Colonic mucosa (tissue), 4 donors: ENCODE data around the gene ZCRB1. TPM values are rescaled to one million over a fixed set of nuclear protein-coding genes. Genes with fewer than 3 reads are reported as not detected.
"Not testable (repeated sequence)": the region's sequence is repeated elsewhere in the genome, so short reads cannot be mapped to it uniquely, and the experiment has no call there.

Experiments used
- DNase-seq: peaks from one replicate; pipeline ENCODE4 v3.0.0-alpha.2; 2020
- H3K27ac ChIP-seq: fragments of 200-600 bp; one replicate; pipeline ENCODE4 v1.8.0; 2021
- H3K27me3 ChIP-seq: fragments of 200-600 bp; one replicate; pipeline ENCODE4 v1.8.0; 2021
- H3K36me3 ChIP-seq: fragments of 200-600 bp; one replicate; pipeline ENCODE4 v1.8.0; 2021
- H3K4me1 ChIP-seq: fragments of 200-600 bp; one replicate; pipeline ENCODE4 v1.8.0; 2021; ENCODE audit warnings: mild to moderate bottlenecking
- H3K4me3 ChIP-seq: fragments of 200-600 bp; one replicate; pipeline ENCODE4 v1.8.0; 2021
- H3K9ac ChIP-seq, 2 donors: one replicate each; pipeline ENCODE4 v1.7.0; 2013; ENCODE audit warnings: control low read depth in 2 of 2, low read depth in 2 of 2, low read length in 2 of 2
- H3K9me3 ChIP-seq: fragments of 200-600 bp; one replicate; pipeline ENCODE4 v1.8.0; 2021
- CTCF ChIP-seq: fragments of 200-600 bp; IDR thresholded peaks from one replicate; pipeline ENCODE4 v1.8.0; 2022; ENCODE audit warnings: antibody characterized with exemption, mild to moderate bottlenecking
- intact Hi-C: fragments of 100-400 bp; cut with DNase I; formaldehyde crosslinking; loops from one replicate; pipeline ENCODE4 v1.14.1; 2022
- total RNA-seq, 2 donors: library from RNA; stranded (reverse); fragmentation: NEBNext Ultra II Directional in 1 of 2; extraction: Animal tissue kit (Norgen Biotek cat#: 25700) in 1 of 2; gene quantifications; one replicate each; pipeline ENCODE4 v1.2.1, GENCODE V29; 2021
- donor health status: healthy.
- donor health status: DM: no; HTN: no; CAD: no.
- donor health status: DM: no; HTN: no; CAD: no.

Gene ZCRB1
- total RNA-seq, 2 donors from 2014 or later: 31.2 to 35.5 TPM

- no peak for DNase-seq
- Histone ChIP-seq H3K4me3 (no peak overlapping the region), H3K27ac (no peak overlapping the region), H3K4me1 (no peaks in the 10 kb centered on the region), H3K9me3 (no peaks in the 10 kb centered on the region), H3K27me3 (no peaks in the 10 kb centered on the region), H3K9ac (no peak overlapping the region), H3K36me3 (no peaks in the 10 kb centered on the region)
- TF ChIP-seq CTCF: no peak
- intact Hi-C loops: no loop called here
Observed at GRCh38 chr12:42364692-42365091, 38.8 kb upstream of the ZCRB1 start.

GRCh38 chr12:42362647-42363260 is 36.9 kb upstream of the ZCRB1 start:
- DNase-seq: no peak
- Histone ChIP-seq H3K9me3 (no peaks in the 10 kb centered on the region), H3K27ac (no peak overlapping the region), H3K4me1 (no peaks in the 10 kb centered on the region), H3K36me3 (no peaks in the 10 kb centered on the region), H3K9ac (no peak overlapping the region), H3K4me3 (no peak overlapping the region), H3K27me3 (no peaks in the 10 kb centered on the region)
- intact Hi-C loops: no loop called here
- no peak for TF ChIP-seq CTCF

GRCh38 chr12:42361909-42362646 is 36.2 kb upstream of the ZCRB1 start:
- H3K4me1 ChIP-seq: no peaks in the 10 kb centered on the region
- intact Hi-C loops: no loop called here
- DNase-seq: no peak

GRCh38 chr12:42360747-42361403 is 35.0 kb upstream of the ZCRB1 start:
- Histone ChIP-seq H3K27ac (no peak overlapping the region), H3K9ac (no peak overlapping the region), H3K36me3 (no peaks in the 10 kb centered on the region), H3K4me1 (no peaks in the 10 kb centered on the region), H3K27me3 (no peaks in the 10 kb centered on the region), H3K4me3 (no peak overlapping the region), H3K9me3 (no peaks in the 10 kb centered on the region)
- TF ChIP-seq CTCF: no peak
- intact Hi-C loops: no loop called here
- no peak for DNase-seq

More at GRCh38 chr12:42361909-42362646, 36.2 kb upstream of the ZCRB1 start:
- Histone ChIP-seq H3K27ac (no peak overlapping the region), H3K36me3 (no peaks in the 10 kb centered on the region), H3K9me3 (no peaks in the 10 kb centered on the region), H3K9ac (no peak overlapping the region), H3K27me3 (no peaks in the 10 kb centered on the region), H3K4me3 (no peak overlapping the region)
- no peak for TF ChIP-seq CTCF

GRCh38 chr12:42356344-42356743 is 30.4 kb upstream of the ZCRB1 start:
- Histone ChIP-seq H3K36me3 (no peaks in the 10 kb centered on the region), H3K9me3 (no peaks in the 10 kb centered on the region), H3K4me3 (no peak overlapping the region), H3K9ac (no peak overlapping the region), H3K4me1 (no peaks in the 10 kb centered on the region), H3K27me3 (no peaks in the 10 kb centered on the region), H3K27ac (no peak overlapping the region)
- intact Hi-C loops: no loop called here
- no peak for DNase-seq
- TF ChIP-seq CTCF: no peak

- intact Hi-C loops, DNase-seq, H3K27ac ChIP-seq: not testable (repeated sequence)
Observed at GRCh38 chr12:42350021-42350407, 24.1 kb upstream of the ZCRB1 start.

GRCh38 chr12:42349119-42350020 is 23.5 kb upstream of the ZCRB1 start:
- DNase-seq, H3K27me3 ChIP-seq, H3K27ac ChIP-seq, H3K36me3 ChIP-seq, H3K9ac ChIP-seq, H3K4me1 ChIP-seq, H3K9me3 ChIP-seq, intact Hi-C loops, H3K4me3 ChIP-seq: not testable (repeated sequence)

More at GRCh38 chr12:42350021-42350407, 24.1 kb upstream of the ZCRB1 start:
- not testable (repeated sequence) for H3K36me3 ChIP-seq, H3K4me3 ChIP-seq, H3K4me1 ChIP-seq, H3K27me3 ChIP-seq, H3K9ac ChIP-seq, H3K9me3 ChIP-seq
